Effector memory CD8-positive, alpha-beta T cell (primary cell): ENCODE measurements around the gene PSEN2.

Source experiments
- ATAC-seq: fragments of 150-1000 bp; cut with Tn5 transposase; replicated peaks from 2 replicates; pipeline ENCODE4 v1.10.0; 2021; ENCODE audit warnings: mild to moderate bottlenecking, moderate library complexity
- DNase-seq, 3 experiments: peaks; one replicate each; pipeline ENCODE4 v3.0.0; 2021
- H3K27ac Mint-ChIP-seq, 2 donors: one replicate each; pipeline ENCODE4 v1.8.0; 2022; ENCODE audit warnings: mild to moderate bottlenecking in 2 of 2, mixed read lengths in 2 of 2, moderate library complexity in 2 of 2
- H3K27me3 Mint-ChIP-seq, 2 donors: one replicate each; pipeline ENCODE4 v1.8.0; 2022; ENCODE audit warnings: mixed read lengths in 2 of 2
- H3K36me3 Mint-ChIP-seq: one replicate; pipeline ENCODE4 v1.8.0; 2022; ENCODE audit warnings: mild to moderate bottlenecking, moderate library complexity, mixed read lengths; ENCODE audit not compliant: insufficient read depth
- H3K4me1 Mint-ChIP-seq, 2 donors: one replicate each; pipeline ENCODE4 v1.8.0; 2022; ENCODE audit warnings: low read depth in 2 of 2, mixed read lengths in 2 of 2
- H3K4me3 Mint-ChIP-seq, 2 donors: one replicate each; pipeline ENCODE4 v1.8.0; 2022; ENCODE audit warnings: mild to moderate bottlenecking in 2 of 2, mixed read lengths in 2 of 2, moderate library complexity in 2 of 2
- H3K9me3 Mint-ChIP-seq, 2 donors: one replicate each; pipeline ENCODE4 v1.8.0; 2022; ENCODE audit warnings: mixed read lengths in 2 of 2

The PSEN2 gene

GRCh38 chr1:226945106-226945857 is 74.9 kb downstream of the PSEN2 start:
- Mint-ChIP-seq H3K9me3 (no peaks in the 10 kb centered on the region), H3K27ac (peak overlapping the region in 1 of 2 donors; percentile 73), H3K4me1 (peaks cover 49 to 55% of the 10 kb centered on the region in 2 donors), H3K4me3 (no peak overlapping the region), H3K36me3 (peaks cover 4% of the 10 kb centered on the region), H3K27me3 (no peaks in the 10 kb centered on the region)
- DNase-seq, result no peak
- no peak for ATAC-seq
